NT2/D1 (cell line): Measurements from ENCODE around the gene HECW1.

Source experiments
- YY1 ChIP-seq: IDR thresholded peaks from 2 replicates; pipeline ENCODE4 v1.6.1; 2011; ENCODE audit not compliant: insufficient read length, insufficient read depth
- ZNF274 ChIP-seq: IDR thresholded peaks from 2 replicates; pipeline ENCODE4 v1.6.1; 2011; ENCODE audit warnings: mild to moderate bottlenecking, low read depth, low read length

- TF ChIP-seq YY1 (no peak), ZNF274 (no peak)
Observed at GRCh38 chr7:43550427-43550826, 438.0 kb downstream of the HECW1 start.
